CD4-positive, alpha-beta T cell treated with Interleukin-21 for 1 hour (primary cell): Measurements from ENCODE around the gene ANKS6.

Experiments used
- DNase-seq: peaks from one replicate; pipeline ENCODE4 v3.0.0-alpha.2; 2020

ANKS6 gene

DNA sequence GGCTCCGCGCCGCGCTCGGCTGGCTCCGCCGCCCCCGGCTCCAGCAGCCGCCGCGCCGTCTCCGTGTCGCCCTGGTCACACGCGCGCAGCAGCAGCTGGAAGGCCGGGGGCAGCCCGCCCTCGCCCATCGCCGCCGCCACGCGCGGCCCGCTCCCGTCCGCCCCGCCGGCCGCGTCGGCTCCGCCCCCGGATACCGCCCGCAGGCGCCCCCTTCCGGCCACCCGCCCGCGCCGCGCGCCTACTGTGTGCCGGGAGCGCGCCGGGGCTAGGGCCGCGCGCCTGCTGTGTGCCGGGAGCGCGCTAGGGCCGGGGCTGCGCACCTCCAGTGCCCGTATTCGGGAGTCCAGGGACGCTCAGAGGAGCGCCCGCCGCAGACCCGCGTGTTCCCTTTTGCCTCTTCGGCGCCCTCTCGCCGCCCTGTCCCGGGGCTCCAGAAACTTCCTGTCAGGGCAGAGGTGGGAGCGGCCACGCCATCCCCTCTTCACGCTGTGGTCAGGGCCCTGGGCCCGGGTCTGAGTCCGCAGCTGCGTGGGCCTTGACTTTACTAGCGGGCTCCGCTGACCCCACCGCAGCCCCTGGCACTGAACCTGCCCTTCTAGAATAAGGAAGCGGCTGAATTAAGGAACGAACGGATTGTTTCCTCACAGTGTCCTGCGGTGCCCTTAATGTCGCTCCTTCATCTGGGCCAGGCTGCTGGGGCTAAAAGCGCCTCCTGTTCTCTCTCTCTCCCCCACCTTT lies at the start of gene ANKS6:
TSS of gene ANKS6 (minus strand) at position 192 of the 738 bp plus-strand sequence. CDS start at position 128, 64 bp downstream.
- peak; percentile 86 for DNase-seq

GRCh38 chr9:98846081-98846480 lies 49.7 kb upstream of the ANKS6 start:
- DNase-seq, result no peak

- no peak for DNase-seq
Measured at GRCh38 chr9:98842510-98842909, 46.2 kb upstream of the ANKS6 start.

GRCh38 chr9:98839724-98840123 lies 43.4 kb upstream of the ANKS6 start:
- DNase-seq, result no peak

- DNase-seq, result no peak
Measured at GRCh38 chr9:98838868-98839565, 42.7 kb upstream of the ANKS6 start.

GRCh38 chr9:98838155-98838867 lies 42.0 kb upstream of the ANKS6 start:
- no peak for DNase-seq

- no peak for DNase-seq
Measured at GRCh38 chr9:98837516-98837915, 41.2 kb upstream of the ANKS6 start.

DNA sequence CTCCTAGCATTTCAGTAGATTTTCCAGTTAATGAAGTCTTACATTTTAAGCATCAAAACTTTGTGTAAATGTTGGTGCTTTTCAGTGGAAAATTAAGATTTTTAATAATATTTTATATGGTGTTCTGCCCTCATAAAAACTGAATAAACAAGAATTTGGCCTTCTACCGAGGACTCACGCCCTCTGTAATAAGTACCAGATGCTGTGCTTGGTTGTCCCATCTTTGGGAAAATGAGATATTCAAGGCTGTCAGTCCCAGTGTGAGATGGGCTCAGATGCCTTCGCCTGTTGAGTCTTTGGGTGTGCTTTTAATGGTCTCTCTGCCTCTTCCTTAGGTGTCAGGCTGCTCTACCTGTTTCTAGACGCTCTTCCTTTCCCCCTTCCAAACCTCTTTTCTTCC lies 39.9 kb upstream of the ANKS6 start:
- DNase-seq, result no peak

DNA sequence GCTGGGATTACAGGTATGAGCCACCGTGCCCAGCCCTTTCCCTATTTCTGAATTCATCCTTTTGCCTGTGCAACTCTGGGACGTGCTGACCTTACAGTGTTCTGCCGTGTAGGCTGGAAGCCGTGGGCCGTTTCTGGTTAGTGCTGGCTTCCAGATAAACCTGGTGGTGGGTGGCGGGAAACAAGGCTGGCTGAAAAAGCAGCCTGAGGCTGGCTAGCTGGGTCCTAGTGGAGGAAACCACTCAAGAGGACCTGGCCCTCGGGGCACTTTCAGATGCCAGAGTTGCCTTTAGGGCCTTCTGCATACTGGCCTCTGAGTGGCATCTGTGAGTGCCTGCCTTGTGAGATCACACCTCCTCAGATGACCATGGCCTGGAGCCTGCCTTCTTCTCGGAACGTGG lies 38.0 kb upstream of the ANKS6 start:
- DNase-seq, result no peak

GRCh38 chr9:98833090-98833956 lies 37.0 kb upstream of the ANKS6 start:
- DNase-seq, result no peak

- no peak for DNase-seq
Measured at GRCh38 chr9:98832768-98833089, 36.4 kb upstream of the ANKS6 start.

DNA sequence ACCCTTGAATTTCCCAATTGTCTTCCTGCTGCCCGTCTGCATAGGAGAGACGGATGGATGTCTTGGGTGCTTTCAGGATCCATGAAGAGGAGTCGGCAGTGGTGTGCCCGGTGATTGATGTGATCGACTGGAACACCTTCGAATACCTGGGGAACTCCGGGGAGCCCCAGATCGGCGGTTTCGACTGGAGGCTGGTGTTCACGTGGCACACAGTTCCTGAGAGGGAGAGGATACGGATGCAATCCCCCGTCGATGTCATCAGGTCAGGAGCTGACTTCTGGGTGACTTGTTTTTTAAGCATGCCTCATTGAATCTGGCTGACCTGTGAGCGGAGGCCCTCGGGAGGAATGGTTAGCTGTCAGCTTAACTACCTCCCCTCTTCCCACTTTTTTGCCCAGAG lies 35.3 kb upstream of the ANKS6 start:
- DNase-seq, result no peak

DNA sequence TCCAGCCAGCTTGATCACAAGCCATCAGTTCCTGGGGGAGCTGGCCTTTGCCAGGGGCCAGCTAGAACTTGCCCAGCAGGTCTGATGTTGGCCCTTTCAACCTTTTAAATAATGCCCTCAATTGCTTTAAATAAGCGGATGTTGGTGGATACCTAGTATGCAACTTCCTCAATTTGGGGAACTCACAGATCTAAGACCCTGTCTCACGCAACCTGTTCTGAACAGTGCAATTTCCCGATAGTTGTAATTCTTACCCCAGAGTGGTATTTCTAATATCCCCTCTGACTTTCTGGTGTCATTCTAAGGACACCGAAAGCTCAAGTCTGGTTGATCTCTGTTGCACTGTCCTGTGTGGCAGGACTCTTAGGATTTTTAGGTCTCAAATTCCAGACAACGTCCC lies 34.2 kb upstream of the ANKS6 start:
- DNase-seq, result no peak

DNA sequence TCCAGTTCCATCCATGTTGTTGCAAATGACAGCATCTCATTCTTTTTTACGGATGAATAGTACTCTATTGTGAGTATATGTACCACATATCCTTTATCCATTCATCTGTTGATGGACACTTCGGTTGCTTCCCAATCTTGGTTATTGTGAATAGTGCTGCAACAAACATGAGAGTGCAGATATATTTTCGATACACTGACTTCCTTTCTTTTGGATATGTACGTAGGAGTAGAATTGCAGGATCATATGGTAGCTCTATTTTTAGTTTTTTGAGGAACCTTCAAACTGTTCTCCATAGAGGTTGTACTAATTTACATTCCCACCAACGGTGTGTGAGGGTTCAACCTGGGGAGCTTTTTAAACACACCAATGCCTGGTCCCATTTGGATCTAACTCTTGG lies 33.4 kb upstream of the ANKS6 start:
- no peak for DNase-seq

GRCh38 chr9:98826716-98827115 lies 30.4 kb upstream of the ANKS6 start:
- DNase-seq, result no peak

GRCh38 chr9:98825414-98825813 lies 29.1 kb upstream of the ANKS6 start:
- DNase-seq, result no peak

- no peak for DNase-seq
Measured at GRCh38 chr9:98823666-98824334, 27.4 kb upstream of the ANKS6 start.

- DNase-seq, result no peak
Measured at GRCh38 chr9:98822661-98823060, 26.3 kb upstream of the ANKS6 start.

DNA sequence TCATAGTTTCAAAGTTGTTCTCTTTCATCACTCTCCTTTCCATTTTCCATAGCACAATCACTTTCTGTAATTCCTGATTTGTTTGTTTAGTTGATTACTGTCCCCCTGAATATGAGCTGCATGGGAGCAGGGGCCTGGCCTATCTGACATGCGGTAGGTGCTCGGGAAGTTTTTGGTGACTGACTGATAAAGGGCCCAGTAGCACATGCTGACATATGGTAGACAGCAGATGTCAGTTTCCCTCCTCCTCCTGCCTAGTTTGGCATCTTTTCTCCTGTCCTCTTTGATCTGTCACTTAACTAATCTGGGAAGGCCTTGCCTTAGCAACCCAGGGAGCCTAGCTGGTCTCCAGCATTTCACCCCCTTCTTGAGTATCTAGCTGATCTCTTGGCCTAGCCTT lies 25.5 kb upstream of the ANKS6 start:
- no peak for DNase-seq

DNA sequence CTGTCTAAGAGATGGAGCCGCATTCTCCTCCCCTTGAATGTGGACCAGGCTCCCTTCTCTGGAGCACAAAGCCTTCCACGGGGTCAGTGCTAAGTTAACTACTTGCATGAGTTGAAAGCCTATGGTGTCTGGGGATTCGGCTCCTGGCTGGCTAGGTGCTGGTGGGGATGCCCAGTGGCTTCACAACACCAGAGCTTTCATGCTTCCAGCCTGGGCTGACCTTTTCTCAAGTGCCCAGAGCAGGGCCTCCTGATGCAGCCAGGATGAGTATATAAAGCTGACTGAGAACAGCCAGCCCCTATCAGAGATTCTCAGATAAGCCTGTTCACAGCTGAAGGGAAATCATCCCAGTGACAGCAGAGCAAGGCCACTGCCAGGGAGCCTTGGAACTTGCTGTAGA lies 22.9 kb upstream of the ANKS6 start:
- DNase-seq, result no peak

GRCh38 chr9:98818764-98819163 lies 22.4 kb upstream of the ANKS6 start:
- no peak for DNase-seq

DNA sequence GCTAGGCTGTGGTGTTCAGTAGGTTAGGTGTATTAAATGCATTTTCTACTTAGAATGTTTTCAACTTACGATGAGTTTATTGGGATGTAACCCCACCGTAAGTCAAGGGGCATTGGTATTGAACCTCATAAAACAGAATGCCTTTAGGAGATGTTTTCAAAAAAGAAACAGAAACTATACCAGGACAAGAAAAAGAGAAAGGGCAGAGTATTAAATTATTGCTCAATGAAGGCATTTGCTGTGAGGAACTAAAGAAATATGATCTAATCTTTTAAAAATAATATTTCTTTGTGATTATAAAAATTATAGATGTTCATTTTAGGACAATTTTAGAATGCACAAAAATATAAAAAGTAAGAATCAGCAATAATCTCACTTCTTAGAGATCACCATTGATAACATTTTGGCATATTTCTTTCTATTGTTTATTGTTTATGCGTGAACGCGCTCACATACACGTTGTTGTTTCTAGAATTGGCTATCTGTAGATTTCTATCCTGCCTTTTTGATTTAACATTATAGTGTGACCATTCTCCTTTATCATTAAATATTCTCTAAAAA lies 19.1 kb upstream of the ANKS6 start:
- DNase-seq, result no peak
